GM03348 (cell line): Measurements from ENCODE around the gene FRRS1L.

Experiments
- DNase-seq: peaks from one replicate; pipeline ENCODE4 v3.0.0; 2012; ENCODE audit warnings: low spot score

The FRRS1L gene

DNA sequence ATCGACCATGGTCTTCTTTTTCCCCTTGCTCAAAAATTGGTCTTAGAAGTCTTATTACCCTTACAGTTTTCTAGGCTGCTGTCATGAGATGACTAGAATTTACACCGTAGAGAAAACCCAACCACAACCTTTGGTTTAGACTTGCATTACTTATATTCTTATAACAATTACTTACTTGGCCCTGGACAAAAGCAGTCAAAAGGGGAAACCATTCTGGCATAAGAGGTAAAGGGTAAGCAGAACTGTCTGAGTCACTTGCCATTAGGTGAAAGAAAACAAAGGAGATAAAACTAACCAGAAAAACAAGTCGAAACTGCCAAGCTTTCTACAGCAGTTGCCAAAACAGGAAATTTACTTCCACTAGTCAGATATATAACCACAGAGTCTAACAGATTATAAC lies 65.2 kb downstream of the FRRS1L start:
- peak; percentile 28 for DNase-seq

DNA sequence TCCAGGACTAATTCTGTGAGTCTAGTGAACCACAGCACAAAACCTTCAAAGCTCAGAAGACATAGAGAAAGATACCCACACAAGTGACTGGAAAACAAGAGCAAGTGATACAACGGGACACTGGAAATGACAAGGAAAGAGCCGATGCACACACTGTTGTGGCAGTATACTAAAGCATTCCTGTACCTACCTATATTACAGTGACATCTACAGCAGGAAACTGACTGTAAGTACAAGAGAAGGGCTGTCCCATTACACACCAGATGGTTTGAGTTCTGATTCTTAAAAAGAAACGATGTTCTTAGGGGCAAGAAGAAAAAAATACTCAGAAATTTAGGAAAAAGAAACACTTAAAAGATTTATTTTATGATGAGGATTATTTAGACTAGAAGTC lies 65.8 kb downstream of the FRRS1L start:
- DNase-seq: no peak

- DNase-seq: no peak
These were observed 66.4 kb downstream of the FRRS1L start for GRCh38 chr9:109100543-109101201.

DNA sequence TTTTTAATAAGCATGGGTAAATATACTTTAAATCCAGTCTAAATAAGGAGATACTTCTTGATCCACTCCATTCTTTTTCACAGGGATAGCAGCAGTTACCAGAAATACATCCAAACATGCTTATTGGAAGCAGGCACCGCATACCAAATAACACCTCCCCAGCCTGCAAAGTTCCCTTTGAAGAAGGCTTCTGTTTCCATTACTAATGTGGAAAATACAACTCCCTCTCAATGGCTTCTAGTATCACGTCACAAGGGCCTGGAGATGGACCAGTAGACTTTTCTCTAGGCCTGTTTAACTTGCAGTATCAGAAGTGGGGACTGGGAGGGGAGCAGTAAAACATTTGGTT lies 68.1 kb downstream of the FRRS1L start:
- DNase-seq: no peak

- peak; percentile 61 for DNase-seq
These were observed 68.7 kb downstream of the FRRS1L start for GRCh38 chr9:109098171-109098959.

DNA sequence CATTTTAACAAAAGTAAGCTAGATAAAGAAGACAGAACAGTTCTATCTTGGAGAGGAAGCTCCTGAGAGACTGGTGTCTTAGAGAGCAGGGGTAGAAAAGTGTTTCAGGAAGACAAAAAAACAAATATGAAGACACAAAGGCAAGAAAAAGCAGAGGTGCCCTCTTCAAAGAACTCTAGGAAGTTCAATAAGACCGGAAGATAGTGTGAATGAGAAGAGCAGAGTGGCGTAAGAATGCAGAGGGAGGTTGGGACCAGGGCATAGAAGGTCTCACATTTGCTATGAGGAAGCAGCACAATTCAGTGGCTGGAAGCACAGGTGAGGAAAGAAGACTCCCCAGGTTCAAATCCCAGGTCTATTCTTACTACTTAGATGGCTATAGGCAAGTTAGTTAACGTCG lies 69.9 kb downstream of the FRRS1L start:
- no peak for DNase-seq

DNA sequence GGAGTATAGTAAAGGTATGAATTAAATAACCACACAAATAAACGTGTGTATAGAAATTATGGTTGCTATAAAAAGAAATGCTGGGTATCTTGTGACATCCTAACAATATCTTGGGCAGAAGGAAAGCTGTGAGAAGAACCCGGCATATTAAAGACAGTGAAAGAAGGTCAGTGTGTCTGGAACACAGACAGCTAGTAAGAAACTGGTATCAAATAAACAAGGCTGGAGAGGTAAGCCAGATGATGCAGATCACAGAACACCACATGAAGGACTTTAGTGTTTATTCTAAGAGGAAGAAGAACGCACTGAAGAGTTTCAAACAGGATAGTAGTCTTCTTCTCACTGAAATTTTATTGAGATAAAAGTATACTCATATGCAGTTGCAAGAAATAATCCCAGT lies 71.7 kb downstream of the FRRS1L start:
- DNase-seq: no peak

- DNase-seq: no peak
These were observed 72.8 kb downstream of the FRRS1L start for GRCh38 chr9:109094268-109094667.

GRCh38 chr9:109092587-109092986 lies 74.5 kb downstream of the FRRS1L start:
- no peak for DNase-seq

DNA sequence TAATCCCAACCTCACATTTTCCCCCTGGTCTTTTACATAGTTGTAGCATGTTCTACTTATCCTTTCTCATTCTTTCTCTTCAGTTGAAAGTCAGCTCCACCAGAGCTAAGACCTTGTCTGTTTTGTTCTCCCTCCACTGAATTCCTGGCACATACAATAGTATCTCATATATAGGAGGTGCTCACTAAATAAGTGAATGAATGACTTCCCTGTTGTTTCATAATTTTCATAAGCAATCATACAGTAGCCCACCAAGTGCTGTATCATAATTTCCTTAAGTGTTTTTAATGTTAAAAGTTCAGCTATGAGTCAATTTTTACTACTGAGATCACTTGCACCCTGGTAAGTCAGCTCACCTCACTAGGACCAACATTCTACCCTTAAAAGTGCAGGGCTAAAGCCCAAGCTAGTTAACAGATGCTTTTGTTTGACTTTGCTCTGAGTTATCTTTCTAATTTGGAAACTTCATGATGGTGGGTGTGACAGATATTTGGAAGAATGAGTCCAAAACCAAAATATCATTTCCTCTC lies 74.9 kb downstream of the FRRS1L start:
- no peak for DNase-seq

DNA sequence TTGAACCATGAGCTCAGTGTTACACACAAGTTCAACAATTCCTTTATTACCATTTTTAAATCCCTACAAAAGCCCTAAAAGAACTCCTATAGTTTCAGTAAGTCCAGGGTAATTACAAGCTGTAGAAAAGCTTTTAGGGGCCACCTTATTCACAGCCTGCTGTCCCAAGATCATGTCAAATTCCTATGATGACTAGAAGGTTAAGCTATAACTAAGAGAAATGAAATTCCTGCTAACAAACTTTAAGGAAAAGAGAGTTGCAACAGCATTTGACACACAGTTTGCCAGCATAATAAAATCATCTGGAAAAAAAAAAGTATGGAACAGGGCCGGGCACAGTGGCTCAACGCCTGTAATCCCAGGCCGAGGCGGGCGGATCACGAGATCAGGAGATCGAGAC lies 78.8 kb downstream of the FRRS1L start:
- DNase-seq: no peak

GRCh38 chr9:109087795-109088194 lies 79.3 kb downstream of the FRRS1L start:
- DNase-seq: no peak

- DNase-seq: no peak
These were observed 80.8 kb downstream of the FRRS1L start for GRCh38 chr9:109086221-109086620.

- no peak for DNase-seq
These were observed 81.5 kb downstream of the FRRS1L start for GRCh38 chr9:109085510-109085909.

DNA sequence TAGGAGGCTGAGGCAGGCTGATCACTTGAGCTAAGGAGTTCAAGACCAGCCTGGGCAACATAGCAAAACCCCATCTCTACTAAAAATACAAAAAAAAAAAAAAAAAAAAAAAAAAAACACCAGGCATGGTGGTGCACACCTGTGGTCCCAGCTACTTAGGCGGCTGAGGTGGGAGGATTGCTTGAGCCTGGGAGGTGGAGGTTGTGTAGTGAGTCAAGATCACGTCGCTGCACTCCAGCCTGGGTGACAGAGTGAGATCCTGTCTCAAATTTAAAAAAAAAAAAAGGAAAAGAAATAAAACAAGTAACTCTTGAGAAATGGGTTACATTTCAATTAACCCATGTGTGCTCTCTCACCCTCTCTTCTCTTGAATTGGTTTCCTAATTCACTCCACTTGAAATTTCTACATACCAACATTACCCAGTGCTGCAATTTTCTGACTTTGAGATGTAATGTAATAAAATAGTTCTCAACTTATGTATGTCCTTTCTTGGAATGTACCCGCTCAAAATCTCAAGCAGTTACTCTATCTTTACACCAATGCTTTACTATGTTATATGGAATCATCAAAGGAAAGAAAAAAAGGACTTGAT lies 83.1 kb downstream of the FRRS1L start:
- no peak for DNase-seq

DNA sequence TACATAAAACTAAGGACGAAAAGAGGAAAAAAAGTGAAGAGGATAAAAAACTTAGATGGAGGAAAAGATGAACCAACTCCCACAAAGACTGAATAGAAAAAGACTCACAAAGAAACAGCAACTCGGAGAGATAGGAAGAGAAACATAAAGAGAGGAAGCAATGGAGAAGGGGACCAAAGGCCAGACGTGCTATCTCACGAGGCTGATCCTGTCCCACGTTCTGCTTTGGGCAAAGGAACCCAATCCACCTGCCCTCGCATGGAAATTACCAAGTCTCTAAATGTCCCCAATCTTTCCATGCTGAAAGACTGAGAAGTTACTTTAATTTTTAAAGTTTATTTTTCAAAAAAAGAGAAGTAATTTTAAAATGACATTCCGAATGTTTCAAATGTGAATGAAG lies 83.9 kb downstream of the FRRS1L start:
- DNase-seq: no peak

DNA sequence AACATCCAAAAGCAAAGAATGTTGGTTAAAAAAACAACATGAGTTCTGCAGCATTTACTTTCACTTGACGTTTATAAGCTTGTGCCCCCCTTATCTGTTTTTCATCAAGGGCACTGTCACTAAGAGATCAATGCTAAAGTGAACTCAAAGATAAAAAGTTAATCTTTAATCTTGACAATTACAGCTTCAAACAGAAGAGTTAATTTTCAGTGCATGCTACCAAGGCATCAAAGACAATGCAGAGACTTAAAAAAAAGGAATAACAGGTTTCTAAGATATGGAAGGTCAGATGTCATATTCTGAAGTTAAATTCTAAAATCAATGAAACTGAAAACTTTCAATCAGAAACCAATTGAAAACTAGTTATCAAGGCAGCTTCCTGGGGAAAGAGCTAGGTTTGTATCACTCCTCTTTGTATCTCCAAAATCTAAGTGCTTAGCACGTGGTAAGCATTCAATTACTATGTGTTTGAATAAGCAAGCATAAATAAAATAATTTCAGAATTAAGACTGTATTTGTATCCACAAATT lies 84.9 kb downstream of the FRRS1L start:
- no peak for DNase-seq
